HG03280 (cell line): ENCODE results near the gene MAFF.

Experiments used
- ATAC-seq: cut with Tn5 transposase; IDR thresholded peaks from one replicate; pipeline ENCODE4 v1.9.1; 2021; ENCODE audit warnings: mild to moderate bottlenecking, moderate library complexity; ENCODE audit not compliant: unreplicated experiment

Gene MAFF

GRCh38 chr22:38203090-38203810 lies 1.5 kb downstream of the MAFF start:
- no peak for ATAC-seq

DNA sequence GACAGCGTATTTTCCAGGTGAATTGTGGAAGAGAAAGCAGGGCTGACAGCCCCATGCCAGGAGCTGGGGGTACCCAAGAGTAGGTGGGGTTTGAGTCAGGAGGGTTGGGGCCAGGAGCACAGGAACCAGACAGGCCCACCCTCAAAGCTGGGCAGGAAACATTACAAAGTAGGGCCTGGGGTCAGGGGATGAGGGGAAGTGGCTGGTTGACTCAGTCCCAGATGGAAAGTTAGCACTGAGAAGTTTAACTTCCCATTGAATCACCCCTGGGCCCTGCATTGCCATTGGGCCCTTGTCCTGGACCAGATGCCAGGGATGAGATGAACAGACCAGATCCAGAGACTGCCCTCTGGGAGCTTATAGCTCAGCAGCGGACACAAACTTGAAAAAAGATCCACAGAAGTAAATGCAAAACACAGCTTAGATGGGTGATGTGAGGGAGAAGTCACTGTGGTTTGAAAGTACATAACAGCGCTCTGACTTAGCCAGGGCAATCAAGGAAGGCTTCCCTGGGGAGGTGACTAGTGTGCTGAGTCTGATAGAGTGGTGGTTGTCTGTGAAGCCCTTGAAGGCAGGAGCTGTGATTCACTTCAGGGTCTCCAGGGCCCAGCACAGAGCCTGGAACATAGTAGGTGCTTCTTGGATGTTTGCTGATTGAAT lies 2.2 kb downstream of the MAFF start:
- no peak for ATAC-seq

GRCh38 chr22:38204784-38205183 lies 3.0 kb downstream of the MAFF start:
- ATAC-seq, result no peak

- no peak for ATAC-seq
Observed at GRCh38 chr22:38205261-38206128, 3.7 kb downstream of the MAFF start.

GRCh38 chr22:38207898-38208432 lies 6.2 kb downstream of the MAFF start:
- ATAC-seq, result no peak

DNA sequence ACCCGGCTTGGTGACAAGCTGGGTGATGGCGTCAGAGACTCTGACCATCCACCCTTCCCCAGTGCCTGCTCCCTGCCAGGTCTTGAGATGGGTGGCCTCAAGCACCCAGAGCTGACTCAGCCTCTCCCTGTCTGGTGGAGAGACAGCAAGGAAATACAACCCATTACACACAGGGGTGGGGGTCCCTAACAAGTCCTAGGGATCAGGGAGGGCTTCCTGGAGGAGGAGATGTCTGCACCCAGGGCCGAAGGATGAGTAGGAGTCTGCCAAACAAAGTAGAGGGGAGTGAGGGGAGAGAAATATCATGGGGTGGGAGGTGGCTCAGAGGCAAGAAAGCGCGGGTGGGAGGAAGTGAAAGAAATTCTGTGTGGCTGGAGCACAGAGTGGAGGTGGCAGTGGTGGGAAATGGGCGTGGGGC lies 6.8 kb downstream of the MAFF start:
- no peak for ATAC-seq

DNA sequence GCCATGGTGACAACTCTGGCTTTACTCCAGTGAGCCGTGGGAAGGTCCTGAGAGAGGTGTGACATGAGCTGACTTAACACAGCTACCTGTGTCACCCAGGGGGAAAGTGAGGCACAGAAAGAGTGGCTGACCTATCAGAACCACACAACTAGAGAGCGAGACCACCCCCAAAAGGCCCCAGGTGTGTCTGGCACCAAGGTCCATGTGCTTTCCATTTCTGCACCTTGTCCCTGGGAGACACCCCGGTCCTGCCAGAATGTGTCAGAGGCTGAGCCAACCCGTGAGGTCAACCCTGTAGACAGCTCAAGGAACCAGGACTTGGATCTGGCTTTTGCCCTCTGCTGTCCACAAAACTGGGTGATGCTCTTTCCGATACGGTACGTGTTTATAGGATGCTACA lies 9.8 kb downstream of the MAFF start:
- no peak for ATAC-seq

DNA sequence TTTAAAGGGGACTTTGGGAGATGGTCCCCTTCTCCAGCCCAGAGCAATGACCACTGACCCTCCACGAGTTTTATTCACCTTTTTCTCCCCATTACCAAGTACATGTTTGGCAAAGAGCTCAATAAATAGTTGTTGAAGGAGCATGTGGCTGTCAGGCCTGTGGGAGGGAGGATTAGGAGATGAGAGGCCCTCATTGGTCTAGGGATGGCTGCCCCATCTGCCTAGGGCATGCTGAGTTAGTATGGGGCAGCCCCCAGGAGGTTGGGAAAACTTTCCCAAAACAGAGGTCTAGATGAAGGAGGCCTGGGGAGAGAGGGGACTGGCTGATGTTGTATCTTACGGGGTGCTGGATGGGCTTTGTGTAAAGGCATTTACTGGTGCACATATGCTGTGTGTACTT lies 10.6 kb downstream of the MAFF start:
- ATAC-seq, result no peak

GRCh38 chr22:38213319-38213989 lies 11.7 kb downstream of the MAFF start:
- ATAC-seq, result no peak

GRCh38 chr22:38213990-38214301 lies 12.2 kb downstream of the MAFF start:
- no peak for ATAC-seq

GRCh38 chr22:38214302-38215056 lies 12.7 kb downstream of the MAFF start:
- ATAC-seq, result peak; percentile 52

DNA sequence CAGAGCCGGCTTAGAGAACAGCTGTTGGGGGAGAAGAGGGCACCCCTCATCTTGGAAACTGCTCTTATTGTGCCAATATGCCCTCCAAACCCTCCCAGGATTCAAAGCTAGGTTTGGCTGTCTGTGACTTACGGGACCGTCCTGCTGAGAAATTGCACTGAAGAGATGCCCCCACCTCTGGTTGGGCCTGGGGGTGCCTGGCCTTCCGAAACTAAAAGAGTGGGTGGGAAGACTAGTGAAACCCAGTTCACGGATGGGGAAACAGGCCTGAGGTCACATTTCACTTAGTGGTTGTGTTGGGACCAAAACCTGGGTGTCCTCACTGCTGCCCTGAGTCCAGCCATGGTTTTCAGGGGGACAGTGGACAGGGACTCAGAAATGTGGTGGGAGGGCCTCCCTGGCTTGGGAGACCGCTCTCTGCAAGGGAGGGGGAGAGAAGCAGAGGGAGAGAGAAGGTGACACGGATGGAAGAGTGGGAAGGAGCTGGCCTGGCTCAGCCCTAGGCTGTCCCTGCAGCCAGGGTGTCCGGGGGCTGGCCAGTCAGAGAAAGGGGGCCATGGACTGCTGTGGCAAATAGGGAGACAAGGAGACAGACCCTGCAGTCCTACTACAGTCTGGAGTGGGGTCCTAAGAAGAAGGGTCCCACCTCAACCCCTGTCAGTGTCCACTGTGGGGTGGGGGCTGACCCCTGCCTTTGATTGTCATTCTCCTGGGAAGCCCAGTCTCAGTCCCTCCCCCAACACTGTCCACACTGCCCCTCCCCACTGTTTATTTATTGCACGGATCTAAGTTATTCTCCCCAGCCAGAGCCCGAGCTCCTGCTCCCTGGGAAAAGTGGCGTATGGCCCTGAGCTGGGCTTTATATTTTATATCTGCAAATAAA lies 13.6 kb downstream of the MAFF start:
- ATAC-seq, result no peak

- no peak for ATAC-seq
Observed at GRCh38 chr22:38218661-38219622, 17.1 kb downstream of the MAFF start.

GRCh38 chr22:38219632-38220031 lies 17.8 kb downstream of the MAFF start:
- ATAC-seq, result no peak

GRCh38 chr22:38220163-38220562 lies 18.4 kb downstream of the MAFF start:
- ATAC-seq, result no peak

DNA sequence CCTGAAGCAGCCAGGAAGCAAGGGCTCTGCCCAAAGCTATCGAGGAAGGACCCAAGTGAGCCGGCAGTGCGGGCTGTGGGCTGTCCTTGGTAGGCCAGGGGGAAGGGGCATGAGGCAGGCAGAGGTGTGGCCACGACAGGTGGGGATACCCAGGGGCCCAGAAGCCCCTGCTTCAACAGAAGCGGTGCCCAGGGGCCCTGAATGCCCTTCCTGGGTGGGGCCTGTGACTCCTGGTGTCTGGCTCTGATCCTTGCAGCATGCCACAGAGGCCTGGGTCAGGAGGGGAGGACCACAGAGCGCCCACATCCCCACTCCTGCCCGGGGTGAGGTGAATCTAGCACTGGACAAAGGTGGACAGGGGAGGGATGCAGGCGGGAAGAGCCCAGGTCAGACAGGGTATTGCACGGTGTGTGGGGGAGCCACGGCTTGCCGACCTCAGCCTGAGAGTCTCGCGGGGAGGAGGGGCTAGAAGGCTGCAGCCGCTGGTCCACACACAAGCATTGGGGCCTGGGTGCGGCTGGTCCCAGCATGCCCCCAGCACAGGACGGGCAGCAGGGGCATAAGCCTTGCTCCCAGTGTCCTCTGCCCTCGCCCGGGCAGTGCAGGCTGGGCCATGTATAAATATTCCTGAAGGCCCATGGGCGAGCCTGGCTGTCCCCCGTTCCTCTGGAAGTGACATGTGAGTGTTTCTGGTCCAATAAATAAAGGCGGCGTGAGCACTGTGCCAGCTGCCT lies 19.0 kb downstream of the MAFF start:
- ATAC-seq, result no peak

DNA sequence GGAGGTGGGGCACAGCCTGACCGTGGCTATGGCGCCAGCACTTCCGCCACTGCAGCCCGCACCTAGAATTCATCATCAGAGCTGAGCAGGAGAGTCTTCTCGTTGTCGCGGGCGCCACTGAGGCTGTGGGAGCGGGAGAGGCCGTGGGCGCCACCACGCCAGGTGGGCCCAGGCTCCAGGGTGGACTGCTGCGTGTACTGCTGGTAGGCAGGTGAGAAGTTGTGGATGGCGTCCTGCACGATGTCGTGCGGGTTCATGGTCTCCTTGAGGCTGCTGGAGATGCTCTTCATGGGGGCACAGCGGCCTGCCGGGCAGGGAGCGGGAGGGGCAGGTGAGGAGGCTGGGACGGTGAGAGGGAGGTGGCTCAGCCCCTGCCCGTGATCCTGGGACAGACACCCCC lies 19.6 kb downstream of the MAFF start:
- no peak for ATAC-seq
